Kidney (tissue), 14 donors: ENCODE measurements around the gene TMEM72. TPM values are rescaled to one million over a fixed set of nuclear protein-coding genes. Genes with fewer than 3 reads are reported as not detected.

Source experiments
- DNase-seq, 5 donors: peaks; one replicate each; pipeline ENCODE4 v3.0.0-alpha.2; 2013 to 2020
- FAIRE-seq: peaks from 2 replicates; lab custom pipeline; 2012; peaks lifted over from hg19 to GRCh38; lab: Jason Lieb, UNC
- H3K27ac ChIP-seq, 2 donors: one replicate each; pipeline ENCODE4 v1.7.0; 2013; ENCODE audit warnings: low read depth in 2 of 2, low read length in 2 of 2, inconsistent platforms in 1 of 2
- H3K27me3 ChIP-seq: one replicate; pipeline ENCODE4 v1.7.1; 2013; ENCODE audit warnings: low read length, inconsistent platforms; ENCODE audit not compliant: control insufficient read depth, insufficient read depth
- H3K36me3 ChIP-seq, 3 donors: one replicate each; pipeline versions ENCODE4 v1.7.0 to v1.7.1; 2013; ENCODE audit warnings: low read length in 3 of 3, control low read depth in 1 of 3, inconsistent platforms in 1 of 3; ENCODE audit not compliant: insufficient read depth in 3 of 3, control insufficient read depth in 2 of 3
- H3K4me1 ChIP-seq, 3 donors: one replicate each; pipeline versions ENCODE4 v1.7.0 to v1.7.1; 2013; ENCODE audit warnings: low read length in 3 of 3, inconsistent platforms in 1 of 3, low read depth in 1 of 3; ENCODE audit not compliant: control insufficient read depth in 2 of 3, insufficient read depth in 2 of 3
- H3K4me3 ChIP-seq, 3 donors: one replicate each; pipeline versions ENCODE4 v1.7.0 to v1.8.1; 2013; ENCODE audit warnings: low read length in 3 of 3, control low read depth in 1 of 3, inconsistent platforms in 1 of 3
- H3K9ac ChIP-seq, 3 donors: one replicate each; pipeline versions ENCODE4 v1.7.0 to v1.7.1; 2013; ENCODE audit warnings: low read length in 3 of 3, control low read depth in 1 of 3, inconsistent platforms in 1 of 3
- H3K9me3 ChIP-seq, 3 donors: one replicate each; pipeline versions ENCODE4 v1.7.0 to v1.7.1; 2013; ENCODE audit warnings: low read length in 3 of 3, control low read depth in 1 of 3, inconsistent platforms in 1 of 3; ENCODE audit not compliant: control insufficient read depth in 2 of 3, insufficient read depth in 1 of 3
- intact Hi-C: fragments of 100-400 bp; cut with DNase I; formaldehyde crosslinking; loops from one replicate; pipeline ENCODE4 v1.11.1; 2022
- polyA plus RNA-seq: library from polyadenylated mRNA; stranded (reverse); fragments of 350-450 nt; fragmentation: Illumina TruSeq; extraction: RNeasy Lipid Tissue Mini Kit (QIAGEN cat#74804); gene quantifications from one replicate; pipeline ENCODE4 v1.2.3, GENCODE V29; 2014; ENCODE audit warnings: low read depth, low replicate concordance; ENCODE audit not compliant: insufficient read depth
- total RNA-seq: library from RNA; stranded (reverse); fragmentation: NEBNext Ultra II Directional; extraction: Animal tissue kit (Norgen Biotek cat#: 25700); gene quantifications from one replicate; pipeline ENCODE4 v1.2.1, GENCODE V29; 2021
- TF ChIP-seq, protein P1 (sequence below): IDR thresholded peaks from 3 replicates; pipeline ENCODE4 v1.5.1; 2012; ENCODE audit warnings: mild to moderate bottlenecking, moderate library complexity, borderline replicate concordance; ENCODE audit not compliant: insufficient read depth; ENCODE audit errors: extremely low read depth
- donor health status: control.
- donor health status: control.
- donor health status: control.
- donor health status: control.
- donor health status: control.
- donor health status: DM: yes; HTN: yes; CAD: no.
- donor health status: Normal renal cell carcinoma (clear cell type).

Gene TMEM72
- total and polyA plus RNA-seq, 2 donors from 2014 or later = 19.3 to 127 TPM

DNA sequence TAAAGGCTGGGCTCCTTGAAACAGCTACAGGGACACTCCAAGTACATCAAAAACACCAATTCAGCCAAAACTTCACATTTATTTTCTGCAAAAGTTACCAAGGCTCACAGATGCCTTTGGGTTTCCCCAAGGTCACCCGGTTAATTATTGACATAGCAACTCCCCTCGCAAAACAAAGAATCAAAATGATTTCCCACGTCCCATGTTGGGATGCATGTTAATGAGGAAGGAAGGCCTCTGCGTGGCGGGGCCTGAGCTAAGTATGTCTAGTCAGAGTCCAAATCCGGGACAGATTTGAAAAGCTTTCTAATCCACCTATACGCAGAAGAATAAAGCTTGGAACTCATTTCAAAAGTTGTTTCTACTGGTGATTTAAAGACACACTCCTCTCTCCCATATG is 535 bp upstream of the TMEM72 start:
- no peaks in the 10 kb centered on the region for H3K27me3 ChIP-seq
- DNase-seq (peak in 3 of 5 donors; percentile 53 to 68 (median 62)), FAIRE-seq (no peak)
- H3K4me3 ChIP-seq = peak overlapping the region in 2 of 3 donors; percentile 17 to 67
- H3K9me3 ChIP-seq = no peaks in the 10 kb centered on the region
- peak overlapping the region in 1 of 3 donors; percentile 59 for H3K9ac ChIP-seq
- H3K4me1 ChIP-seq = peaks cover 11 to 34% (median 19%) of the 10 kb centered on the region in 3 donors
- TF ChIP-seq, protein P1, sequence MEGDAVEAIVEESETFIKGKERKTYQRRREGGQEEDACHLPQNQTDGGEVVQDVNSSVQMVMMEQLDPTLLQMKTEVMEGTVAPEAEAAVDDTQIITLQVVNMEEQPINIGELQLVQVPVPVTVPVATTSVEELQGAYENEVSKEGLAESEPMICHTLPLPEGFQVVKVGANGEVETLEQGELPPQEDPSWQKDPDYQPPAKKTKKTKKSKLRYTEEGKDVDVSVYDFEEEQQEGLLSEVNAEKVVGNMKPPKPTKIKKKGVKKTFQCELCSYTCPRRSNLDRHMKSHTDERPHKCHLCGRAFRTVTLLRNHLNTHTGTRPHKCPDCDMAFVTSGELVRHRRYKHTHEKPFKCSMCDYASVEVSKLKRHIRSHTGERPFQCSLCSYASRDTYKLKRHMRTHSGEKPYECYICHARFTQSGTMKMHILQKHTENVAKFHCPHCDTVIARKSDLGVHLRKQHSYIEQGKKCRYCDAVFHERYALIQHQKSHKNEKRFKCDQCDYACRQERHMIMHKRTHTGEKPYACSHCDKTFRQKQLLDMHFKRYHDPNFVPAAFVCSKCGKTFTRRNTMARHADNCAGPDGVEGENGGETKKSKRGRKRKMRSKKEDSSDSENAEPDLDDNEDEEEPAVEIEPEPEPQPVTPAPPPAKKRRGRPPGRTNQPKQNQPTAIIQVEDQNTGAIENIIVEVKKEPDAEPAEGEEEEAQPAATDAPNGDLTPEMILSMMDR = no peak
- H3K27ac ChIP-seq = peak overlapping the region; percentile 91 to 94
- no peaks in the 10 kb centered on the region for H3K36me3 ChIP-seq
- intact Hi-C loops = no loop called here

DNA sequence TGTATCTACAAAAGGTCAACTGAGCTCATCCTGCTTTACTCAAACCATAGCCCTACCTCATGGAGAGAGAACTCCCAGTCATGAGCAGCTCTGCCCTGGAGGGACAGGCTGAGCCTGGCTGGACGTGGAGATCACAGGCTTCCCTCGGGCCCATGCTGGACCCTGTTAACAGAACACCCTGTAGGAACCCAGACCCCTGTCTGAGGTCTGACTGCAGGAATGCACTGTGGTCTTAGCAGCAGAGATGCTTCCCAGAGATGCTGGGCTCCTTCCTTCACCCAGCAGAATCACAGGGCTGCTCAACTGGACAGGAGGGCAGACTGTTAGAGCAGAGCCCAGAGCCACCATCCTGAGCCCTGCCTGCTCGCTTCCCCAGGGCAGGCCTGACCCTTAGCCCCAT is 814 bp downstream of the TMEM72 start:
- H3K4me1 ChIP-seq = peaks cover 9 to 32% (median 19%) of the 10 kb centered on the region in 3 donors
- peak in 1 of 5 donors; percentile 57 for DNase-seq
- no peaks in the 10 kb centered on the region for H3K36me3 ChIP-seq
- H3K4me3 ChIP-seq = peak overlapping the region; percentile 45 to 67 (median 64)
- intact Hi-C loops = no loop called here
- H3K27ac ChIP-seq = peak overlapping the region; percentile 92 to 94
- FAIRE-seq = no peak
- H3K9me3 ChIP-seq = no peaks in the 10 kb centered on the region
- TF ChIP-seq, protein P1 = no peak
- no peaks in the 10 kb centered on the region for H3K27me3 ChIP-seq
- peak overlapping the region; percentile 31 to 80 (median 56) for H3K9ac ChIP-seq

DNA sequence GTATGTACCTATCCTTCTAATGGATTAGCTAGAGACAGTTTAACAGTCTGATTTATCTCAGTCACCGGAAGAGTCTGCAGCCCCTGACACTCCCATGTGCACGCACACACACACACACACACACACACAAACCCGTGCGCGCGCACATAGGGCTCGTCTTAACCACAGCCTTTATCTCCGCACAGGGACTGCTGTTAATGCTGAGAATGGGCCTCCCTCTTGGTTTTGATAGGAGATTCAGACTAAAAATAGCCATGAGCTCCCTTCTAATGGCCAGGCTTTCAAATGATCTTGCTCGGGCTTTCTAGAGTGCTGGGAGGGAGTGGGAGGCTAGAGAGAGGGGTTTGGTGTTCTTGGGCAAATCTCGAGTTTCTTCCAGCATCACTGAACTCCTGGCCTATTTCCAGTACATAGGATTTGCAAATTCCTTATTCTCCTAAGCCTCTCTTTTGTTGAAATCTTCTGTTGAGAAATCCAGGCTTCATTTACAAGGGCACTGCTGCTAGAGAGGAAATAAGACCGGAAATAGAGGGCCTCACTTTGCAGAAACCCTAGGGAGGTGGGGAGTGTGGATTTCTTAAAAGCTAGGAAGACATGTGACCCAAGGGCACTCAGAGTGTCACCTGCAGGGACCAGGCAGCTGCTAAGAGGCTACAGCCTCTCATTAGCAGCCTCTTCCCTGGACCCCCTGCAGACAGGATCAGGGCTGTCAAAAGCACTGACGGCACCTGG is 2.4 kb downstream of the TMEM72 start:
- Histone ChIP-seq H3K4me3 (peak overlapping the region; percentile 0 to 67 (median 49)), H3K27me3 (no peaks in the 10 kb centered on the region), H3K27ac (peak overlapping the region; percentile 92 to 94), H3K9me3 (no peaks in the 10 kb centered on the region), H3K9ac (peak overlapping the region in 2 of 3 donors; percentile 56 to 80), H3K4me1 (peaks cover 5 to 26% (median 19%) of the 10 kb centered on the region in 3 donors), H3K36me3 (no peaks in the 10 kb centered on the region)
- peak in 4 of 5 donors; percentile 77 to 81 (median 80) for DNase-seq
- TF ChIP-seq, protein P1 = no peak
- intact Hi-C loops = no loop called here
- no peak for FAIRE-seq
